HG03460 (cell line): ENCODE measurements around the gene TMEM233.

ENCODE experiments used
- ATAC-seq: cut with Tn5 transposase; IDR thresholded peaks from one replicate; pipeline ENCODE4 v1.9.1; 2021; ENCODE audit not compliant: unreplicated experiment

Gene TMEM233

DNA sequence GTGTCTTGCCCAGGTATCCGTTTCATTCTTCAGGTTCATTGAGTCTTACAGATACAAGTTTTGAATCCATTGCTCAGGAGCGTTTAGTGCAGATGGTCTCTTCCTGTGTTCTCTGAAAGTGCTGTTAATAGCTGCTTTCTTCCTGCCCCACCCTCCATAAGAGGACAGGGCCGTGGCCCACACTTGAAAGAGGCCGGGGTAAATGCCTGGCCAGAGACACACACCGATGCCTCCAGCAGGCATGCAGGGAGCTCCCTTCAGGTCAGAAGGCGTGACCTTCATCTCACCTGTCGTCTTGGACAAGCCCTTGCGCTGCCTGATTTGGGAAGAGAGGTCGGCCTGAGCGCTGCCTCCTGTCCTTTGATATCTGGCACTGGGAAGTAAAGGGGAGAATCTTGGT is 85.9 kb downstream of the TMEM233 start:
- no peak for ATAC-seq

DNA sequence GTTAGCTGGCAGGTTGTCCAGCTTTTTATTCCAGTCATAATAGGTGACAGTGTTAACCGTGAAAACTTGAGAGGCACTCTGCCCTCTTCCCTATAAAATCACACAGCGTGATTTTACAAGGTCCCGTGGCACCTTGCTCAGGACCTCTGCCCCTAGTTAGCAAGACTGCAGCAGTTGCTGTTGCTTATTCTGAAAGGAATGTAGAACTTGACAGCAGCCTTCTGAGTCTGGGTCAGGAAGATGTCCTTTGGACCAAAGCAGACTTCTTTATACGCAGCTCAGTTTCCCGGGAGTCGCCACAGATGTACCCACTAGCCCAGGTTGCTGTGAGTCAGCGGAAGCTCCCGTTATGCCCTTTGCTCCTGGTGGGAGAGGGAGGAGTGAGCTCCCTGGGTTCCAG is 87.5 kb downstream of the TMEM233 start:
- ATAC-seq, result no peak

DNA sequence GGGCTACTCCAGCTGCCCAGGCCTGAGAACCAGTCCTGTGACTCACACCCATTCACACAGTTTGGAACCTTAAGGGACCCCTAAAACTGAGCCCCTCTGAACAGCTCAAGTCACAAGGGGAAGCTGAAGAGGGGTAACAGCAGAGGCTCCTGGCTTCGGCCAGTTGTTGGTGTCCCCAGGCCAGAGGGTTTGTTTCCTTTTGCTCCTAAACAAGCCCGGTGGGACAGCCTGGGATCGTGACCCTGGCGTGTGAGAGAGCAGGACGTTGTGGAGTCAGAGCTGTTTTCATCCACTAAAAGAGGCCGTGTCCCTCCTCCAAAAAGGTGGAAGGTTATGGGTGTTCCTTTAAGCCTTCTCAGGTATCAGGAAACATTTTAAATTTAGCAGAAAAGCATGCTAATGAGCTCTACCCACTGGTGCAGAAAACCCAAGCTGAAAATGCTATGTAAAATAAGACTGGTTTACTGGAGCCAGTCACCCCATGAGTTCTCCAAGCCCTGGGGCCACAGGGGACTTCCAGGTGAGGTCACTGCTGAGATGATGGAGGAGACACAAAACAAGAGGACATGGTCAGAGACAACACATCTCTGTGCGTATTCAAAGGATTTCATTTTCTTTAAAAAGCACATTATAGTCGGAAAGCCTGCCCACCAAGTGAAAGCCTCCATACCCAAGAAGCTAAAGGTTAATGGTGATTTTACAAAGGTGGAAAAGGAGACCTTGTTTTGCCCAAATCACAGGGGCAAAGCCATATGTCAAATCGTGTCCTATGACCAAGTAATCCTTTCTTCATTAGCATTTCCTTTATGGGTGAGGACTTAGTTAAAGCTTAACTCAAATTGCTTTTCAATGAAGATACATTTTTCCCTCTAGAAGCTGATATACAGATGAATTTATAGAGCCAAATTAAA is 88.4 kb downstream of the TMEM233 start:
- no peak for ATAC-seq

DNA sequence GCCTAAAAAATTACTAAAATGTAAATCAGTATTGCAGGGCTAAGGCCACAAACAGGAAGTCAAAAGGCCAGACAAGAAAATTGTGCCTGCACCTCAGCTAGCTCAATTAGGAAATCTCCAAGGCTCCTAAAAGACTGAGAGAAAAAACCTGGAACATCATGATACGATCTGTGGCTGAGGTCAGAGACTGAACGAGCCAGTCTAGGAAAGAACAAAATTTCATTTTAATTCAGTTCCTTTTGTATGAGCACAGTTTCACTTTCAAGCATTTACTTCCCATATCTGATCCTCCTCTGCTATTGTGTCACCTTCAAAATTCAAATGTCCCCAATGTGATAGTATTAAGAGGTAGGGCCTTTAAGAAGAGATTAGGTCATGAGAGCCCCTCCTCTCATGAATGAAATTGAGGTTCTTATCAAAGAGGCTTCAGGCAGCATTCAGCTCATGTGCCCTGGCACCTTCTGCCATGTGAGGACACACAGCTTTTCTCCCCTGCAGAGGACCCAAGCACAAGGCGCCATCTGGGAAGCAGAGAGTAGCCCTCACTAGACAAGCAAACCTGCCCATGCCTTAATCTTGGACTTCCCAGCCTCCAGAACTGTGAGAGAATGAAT is 89.2 kb downstream of the TMEM233 start:
- no peak for ATAC-seq

DNA sequence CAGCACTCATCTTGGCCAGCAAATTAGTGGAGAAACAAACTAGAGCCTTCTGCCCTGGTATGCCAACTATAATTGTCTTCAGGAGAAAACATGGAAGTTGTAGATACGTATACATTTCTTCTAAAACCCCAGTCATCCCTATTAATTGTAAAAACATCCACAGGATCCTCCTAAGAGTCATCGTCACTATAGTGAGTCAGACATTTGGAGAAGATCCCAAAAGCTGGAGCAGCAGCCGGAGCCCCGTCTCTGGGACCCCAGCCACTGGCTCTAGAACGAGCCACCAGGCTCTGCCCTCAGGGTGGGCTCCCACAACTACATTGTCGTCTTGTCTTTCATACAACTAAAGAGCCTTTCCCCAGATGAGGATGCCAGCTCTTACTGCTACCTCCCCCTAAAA is 89.8 kb downstream of the TMEM233 start:
- ATAC-seq, result no peak

DNA sequence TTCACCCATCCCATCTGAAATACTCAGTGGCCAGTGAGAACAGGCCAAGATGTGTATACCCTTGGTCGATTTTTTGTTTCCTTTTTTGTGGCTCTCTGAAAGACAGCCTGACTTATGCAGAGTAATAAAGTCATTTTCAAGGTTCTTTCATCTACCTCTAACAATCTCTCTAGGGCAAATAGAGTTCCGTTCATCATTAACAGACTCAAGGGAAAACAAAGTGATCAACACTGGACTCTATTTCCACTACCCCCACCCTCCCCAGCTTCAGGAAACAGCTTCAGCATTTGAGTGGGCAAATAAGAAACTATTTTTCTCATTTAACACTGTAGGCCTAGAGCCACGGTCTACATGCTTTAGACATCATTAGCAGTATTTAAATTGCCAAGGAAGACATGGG is 90.2 kb downstream of the TMEM233 start:
- ATAC-seq, result no peak

DNA sequence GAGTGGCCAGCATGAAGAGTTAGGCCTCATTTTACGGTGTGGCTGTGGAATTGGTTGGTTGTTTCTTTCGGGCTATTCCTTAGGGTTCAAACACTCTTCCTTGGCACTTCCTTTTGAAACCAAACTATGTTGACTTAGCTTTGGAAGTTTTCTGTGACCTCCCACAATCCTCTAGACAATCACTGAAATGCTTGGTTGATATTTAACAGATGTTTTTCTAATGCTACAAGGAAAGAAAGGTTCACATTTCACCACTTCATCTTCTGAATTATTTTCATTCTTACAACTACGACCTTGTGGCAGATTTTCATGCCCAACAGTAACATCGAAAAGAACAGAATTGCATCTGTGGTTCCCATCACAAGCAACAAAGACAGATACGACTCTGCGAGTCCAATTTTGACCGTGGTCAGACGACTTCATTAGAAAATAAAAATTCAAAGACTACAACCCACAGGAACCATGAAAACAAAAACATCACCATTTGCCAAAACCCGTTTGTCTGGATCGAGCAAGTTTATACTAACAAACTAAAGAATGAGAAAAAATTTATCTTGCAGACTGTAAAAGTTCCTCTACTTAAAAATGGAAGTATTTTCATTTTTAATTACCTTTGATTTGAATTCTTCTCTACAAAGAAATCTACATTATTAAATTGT is 91.3 kb downstream of the TMEM233 start:
- ATAC-seq, result no peak

DNA sequence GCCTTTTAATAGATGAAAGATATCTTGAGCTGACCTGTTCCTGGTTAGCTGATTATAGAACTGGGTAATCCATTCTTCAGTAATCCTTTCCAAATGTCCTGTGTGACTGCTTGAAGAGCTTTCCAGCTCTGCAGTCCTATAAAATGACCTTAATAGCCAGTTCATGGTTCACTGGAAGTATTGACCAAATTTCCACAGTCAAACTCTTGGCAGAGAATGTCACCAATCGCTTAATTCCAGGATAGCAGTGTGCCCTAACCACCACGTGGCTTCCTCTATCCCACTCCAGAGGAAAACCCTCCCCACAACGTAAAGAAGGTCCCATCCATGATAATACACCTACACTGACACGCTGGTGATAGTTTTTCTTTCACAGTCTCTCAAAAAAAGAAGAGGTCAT is 91.8 kb downstream of the TMEM233 start:
- no peak for ATAC-seq

DNA sequence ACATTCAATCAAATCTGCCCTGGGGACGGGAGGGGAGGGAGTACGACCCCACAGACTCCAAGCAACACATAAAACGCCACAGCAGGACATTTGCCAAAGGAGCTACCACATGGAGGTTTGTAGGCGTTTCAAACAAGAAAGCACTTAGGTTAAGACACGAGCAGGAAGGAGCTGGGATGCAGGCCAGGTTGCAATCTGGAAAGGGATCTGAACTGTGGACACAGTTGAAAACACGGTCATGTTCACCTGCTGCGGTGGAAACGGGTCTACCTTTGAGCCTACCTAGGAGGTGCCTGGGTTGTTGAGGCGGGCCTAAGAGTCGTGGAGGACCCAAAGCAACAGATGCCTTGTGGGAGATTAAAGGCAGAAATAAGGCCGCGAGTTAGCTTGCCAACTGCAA is 92.8 kb downstream of the TMEM233 start:
- no peak for ATAC-seq

DNA sequence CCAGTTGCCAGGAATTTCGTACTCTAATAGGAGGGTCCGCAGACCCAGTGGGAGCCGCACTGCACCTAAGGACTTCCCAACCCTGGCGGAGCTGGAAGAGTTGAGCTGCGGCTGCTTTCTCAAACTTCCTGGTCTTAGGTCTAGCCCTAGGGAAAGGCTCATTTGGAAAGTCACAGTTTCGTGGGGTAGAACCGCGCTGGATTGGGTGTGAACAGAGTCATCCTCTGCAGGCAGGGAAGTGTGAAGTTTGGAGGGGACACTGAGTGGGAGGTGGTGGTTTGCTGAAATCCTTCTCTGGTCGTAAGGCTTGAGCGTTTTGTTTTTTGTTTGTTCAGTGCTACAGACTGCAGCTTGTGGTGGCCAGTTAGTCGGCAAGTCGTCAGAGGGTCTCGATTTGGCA is 93.2 kb downstream of the TMEM233 start:
- no peak for ATAC-seq

DNA sequence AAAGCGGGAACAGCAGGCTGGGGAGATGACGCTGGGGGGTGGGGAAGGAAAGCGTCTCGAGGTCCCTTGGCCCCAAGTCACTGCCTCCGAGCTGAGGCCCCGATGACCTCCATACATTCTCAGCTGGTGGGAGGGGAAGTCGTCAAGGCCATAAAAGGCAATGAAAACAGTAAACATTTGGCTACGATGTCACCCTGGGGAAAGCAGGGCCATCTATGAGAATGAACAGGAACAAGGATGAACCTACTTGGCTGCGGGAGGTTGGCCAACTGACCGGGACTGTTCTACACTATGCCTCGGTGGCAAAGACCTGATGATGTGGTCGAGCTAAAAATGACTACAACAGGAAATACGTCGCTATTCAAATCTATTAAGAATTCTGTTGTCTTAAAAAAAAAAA is 93.8 kb downstream of the TMEM233 start:
- ATAC-seq, result no peak

DNA sequence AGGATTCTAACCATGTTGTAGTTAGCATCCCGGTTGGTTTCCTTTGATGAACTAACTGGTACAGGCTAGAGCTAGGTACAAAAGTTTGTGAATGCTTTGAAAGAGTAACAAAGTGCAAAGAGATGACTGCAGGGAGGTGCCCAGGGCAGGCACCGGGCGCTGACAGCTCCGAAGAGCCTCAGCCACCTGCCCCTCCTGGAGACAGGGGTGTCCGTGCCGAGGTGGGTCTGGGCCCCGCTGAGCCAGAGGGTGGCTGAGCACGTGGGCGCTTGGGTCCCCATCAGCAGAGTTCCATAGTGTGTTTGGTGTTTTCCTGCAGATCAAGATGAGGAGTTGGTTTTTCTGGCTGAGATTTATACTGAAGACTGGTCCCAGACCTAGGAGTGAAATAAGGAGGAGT is 94.3 kb downstream of the TMEM233 start:
- no peak for ATAC-seq

DNA sequence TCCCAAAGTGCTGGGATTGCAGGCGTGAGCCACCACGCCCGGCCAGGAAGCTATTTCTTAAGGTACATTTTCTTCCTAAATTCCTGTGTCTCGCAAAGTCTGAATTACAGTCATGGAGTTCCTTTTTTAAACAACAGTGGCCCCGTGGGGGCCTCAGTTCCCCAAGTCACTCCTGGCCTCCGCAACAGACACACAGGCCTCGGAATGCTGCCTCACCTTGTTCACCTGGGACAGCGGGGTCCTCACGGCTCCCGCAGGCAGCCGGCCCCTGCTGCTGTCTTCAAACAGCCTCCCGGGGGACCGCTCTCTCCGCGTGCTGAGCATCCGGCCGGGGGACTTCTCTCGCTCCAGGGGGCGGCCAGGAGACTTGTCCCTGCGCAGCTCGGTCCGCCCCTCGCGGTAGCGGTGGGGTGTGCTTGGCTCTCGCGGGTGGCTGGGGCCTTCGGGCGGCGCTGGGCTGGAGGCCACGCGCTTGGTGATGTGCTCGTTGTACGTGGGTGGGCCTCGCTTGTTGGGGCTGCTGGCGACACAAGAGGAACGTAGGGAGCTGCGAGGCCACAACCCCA is 96.4 kb downstream of the TMEM233 start:
- no peak for ATAC-seq

DNA sequence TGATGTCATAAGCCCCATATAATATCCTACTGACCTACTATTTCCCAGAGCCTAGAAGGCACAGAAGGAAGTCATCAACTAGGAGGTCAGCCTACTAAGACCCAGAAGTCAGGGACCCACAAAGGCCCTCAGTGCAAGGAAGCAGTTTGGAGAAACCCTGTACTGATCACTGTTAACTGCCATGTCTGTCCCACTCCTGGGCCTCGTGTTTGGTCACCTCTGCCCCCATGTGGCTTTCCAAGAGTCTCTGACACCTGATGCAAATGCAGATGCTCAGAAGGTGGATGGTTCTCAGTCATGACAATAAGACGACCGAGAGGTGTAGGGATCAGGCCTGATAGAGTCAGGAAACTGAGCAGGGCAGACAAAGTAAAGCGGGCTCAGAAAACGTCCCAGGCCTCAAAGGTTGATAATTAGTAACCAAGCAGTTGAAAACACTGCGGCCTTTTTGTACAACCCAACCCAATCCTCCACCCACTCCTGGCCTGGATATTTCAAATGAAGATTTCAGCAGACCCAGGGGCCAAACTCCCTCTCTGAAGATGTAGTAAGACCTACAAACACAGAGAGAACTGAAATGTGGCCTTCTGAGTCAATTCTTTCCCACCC is 97.7 kb downstream of the TMEM233 start:
- ATAC-seq, result no peak

DNA sequence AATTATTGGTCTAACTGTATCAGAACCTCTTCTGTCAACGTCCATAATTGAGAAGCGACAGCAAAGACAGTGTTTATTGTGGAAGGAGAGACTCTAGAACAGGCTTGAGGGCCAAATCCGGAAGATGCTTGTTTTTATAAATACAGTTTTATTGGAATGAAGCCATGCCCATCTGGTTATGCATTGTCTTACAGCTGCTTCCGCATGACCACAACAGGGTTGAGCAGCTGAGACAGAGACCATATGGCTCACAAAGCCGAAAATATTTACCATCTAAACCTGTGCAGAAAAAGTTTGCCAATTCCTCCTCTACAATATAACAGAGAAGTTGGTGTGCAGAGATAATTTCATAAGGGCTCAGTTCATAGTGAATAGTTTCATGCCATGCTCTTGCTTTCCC is 98.8 kb downstream of the TMEM233 start:
- no peak for ATAC-seq
